K562 (cell line): Measurements from ENCODE around the gene PTBP3. TPM values are rescaled to one million over a fixed set of nuclear protein-coding genes. Genes with fewer than 3 reads are reported as not detected.

Source experiments
- BACH1 ChIP-seq: fragments of 200-800 bp; sonication (Bioruptor generic); IDR thresholded peaks from 2 replicates; pipeline ENCODE4 v1.6.1; 2016; ENCODE audit warnings: missing genetic modification characterization, missing compliant biosample characterization
- BDP1 ChIP-seq: IDR thresholded peaks from 3 replicates; pipeline ENCODE4 v1.6.1; 2011; ENCODE audit not compliant: insufficient read length, insufficient read depth
- BRD9 ChIP-seq: fragments of 450-650 bp; IDR thresholded peaks from 2 replicates; pipeline ENCODE4 v1.6.1; 2018; ENCODE audit warnings: low read depth; ENCODE audit not compliant: partially characterized antibody
- DPF2 ChIP-seq: fragments of 450-650 bp; IDR thresholded peaks from 2 replicates; pipeline ENCODE4 v1.6.1; 2016
- FOS ChIP-seq: IDR thresholded peaks from 3 replicates; pipeline ENCODE4 v1.6.1; 2011; ENCODE audit not compliant: insufficient read length; ENCODE audit errors: extremely low read depth
- FOXP1 ChIP-seq: sonication (generic); formaldehyde crosslinking; IDR thresholded peaks from 2 replicates; pipeline ENCODE4 v1.8.0; 2022; ENCODE audit warnings: mild to moderate bottlenecking, missing genetic modification reagents
- GABPB2 ChIP-seq: fragments of 250-450 bp; sonication (Bioruptor Pico); conservative IDR thresholded peaks from 2 replicates; pipeline ENCODE4 v1.5.1; 2021; ENCODE audit warnings: mild to moderate bottlenecking
- HNRNPL ChIP-seq: fragments of 200-400 bp; formaldehyde crosslinking; IDR thresholded peaks from 2 replicates; pipeline ENCODE4 v1.6.1; 2017; ENCODE audit warnings: low read depth, mild to moderate bottlenecking, low read length
- MYC ChIP-seq, 2 experiments: fragments of 250-450 bp in 1 of 2; sonication (Bioruptor Pico) in 1 of 2; IDR thresholded peaks; 2 replicates each; pipeline versions ENCODE4 v1.5.1 to v1.6.1; 2012 to 2021; ENCODE audit warnings: low read depth in 2 of 2, borderline replicate concordance in 1 of 2, improper control_type of control experiment in 1 of 2, low read length in 1 of 2, mild to moderate bottlenecking in 1 of 2, moderate library complexity in 1 of 2
- NUFIP1 ChIP-seq: fragments of 450-650 bp; IDR thresholded peaks from 2 replicates; pipeline ENCODE4 v1.6.1; 2018; ENCODE audit not compliant: partially characterized antibody
- PREB ChIP-seq: sonication (generic); formaldehyde crosslinking; IDR thresholded peaks from 2 replicates; pipeline ENCODE4 v1.8.1; 2023; ENCODE audit warnings: mild to moderate bottlenecking, missing genetic modification reagents
- PRMT5 ChIP-seq: sonication (generic); formaldehyde crosslinking; IDR thresholded peaks from 2 replicates; pipeline ENCODE4 v1.5.0; 2020; ENCODE audit warnings: missing genetic modification reagents
- RBM14 ChIP-seq: fragments of 200-400 bp; formaldehyde crosslinking; IDR thresholded peaks from 2 replicates; pipeline ENCODE4 v1.6.1; 2018; ENCODE audit warnings: low read depth, mild to moderate bottlenecking, low read length, moderate library complexity, borderline replicate concordance; ENCODE audit not compliant: insufficient read depth
- SMARCA4 ChIP-seq: fragments of 450-650 bp; IDR thresholded peaks from 2 replicates; pipeline ENCODE4 v1.6.1; 2016
- SRF ChIP-seq, 2 experiments: fragments of 250-450, 450-650 bp in 1 of 2; sonication (Bioruptor Pico) in 1 of 2; sonication (generic) in 1 of 2; formaldehyde crosslinking; IDR thresholded peaks; 2 replicates each; pipeline versions ENCODE4 v1.5.0 to v1.5.1; 2020 to 2022; ENCODE audit warnings: mild to moderate bottlenecking in 1 of 2, missing genetic modification reagents in 1 of 2
- SRSF9 ChIP-seq: fragments of 200-400 bp; formaldehyde crosslinking; IDR thresholded peaks from 2 replicates; pipeline ENCODE4 v1.6.1; 2017; ENCODE audit warnings: low read depth, low read length, borderline replicate concordance
- TCF3 ChIP-seq: sonication (generic); formaldehyde crosslinking; IDR thresholded peaks from 2 replicates; pipeline ENCODE4 v1.4.0; 2020; ENCODE audit warnings: mild to moderate bottlenecking, missing genetic modification reagents
- ZNF12 ChIP-seq: sonication (generic); formaldehyde crosslinking; IDR thresholded peaks from 2 replicates; pipeline ENCODE4 v1.4.0; 2020; ENCODE audit warnings: mild to moderate bottlenecking, missing genetic modification reagents
- ZNF239 ChIP-seq: fragments of 250-450 bp; sonication (Bioruptor Pico); IDR thresholded peaks from 2 replicates; pipeline ENCODE4 v1.4.0; 2020; ENCODE audit warnings: mild to moderate bottlenecking
- ZNF274 ChIP-seq: IDR thresholded peaks from 2 replicates; pipeline ENCODE4 v1.6.1; 2011; ENCODE audit warnings: low read depth, mild to moderate bottlenecking, low read length, moderate library complexity, borderline replicate concordance
- ZNF282 ChIP-seq: sonication (generic); formaldehyde crosslinking; IDR thresholded peaks from 2 replicates; pipeline ENCODE4 v1.8.1; 2023; ENCODE audit warnings: missing genetic modification reagents
- polyA plus RNA-seq, 8 experiments: library from polyadenylated mRNA; depleted of rRNA in 4 of 8; stranded (reverse) in 5 of 8; unstranded in 3 of 8; fragments of >200 nt; fragmentation: Nextera tagmentation in 2 of 8; fragmentation: Illumina TruSeq in 1 of 8; extraction: Ambion mirVana in 2 of 8; extraction: Trizol in 1 of 8; gene quantifications; 2 replicates each; pipeline versions ENCODE4 v1.2.1 to v1.2.3, GENCODE V29; 2011 to 2014; ENCODE audit warnings: inconsistent platforms in 1 of 8, missing spikeins in 1 of 8
- total RNA-seq, 7 experiments: library from RNA; depleted of rRNA in 6 of 7; stranded (reverse); fragments of >200 nt in 6 of 7; fragmentation: Illumina TruSeq in 2 of 7; extraction: Trizol in 2 of 7; gene quantifications; 2 replicates each; pipeline versions ENCODE4 v1.2.1 to v1.2.3, GENCODE V29; 2011 to 2021; ENCODE audit warnings: low replicate concordance in 1 of 7
- TF ChIP-seq, protein P1 (sequence below): fragments of 450-650 bp; IDR thresholded peaks from 2 replicates; pipeline ENCODE4 v1.6.1; 2016; ENCODE audit warnings: antibody characterized with exemption
- TF ChIP-seq, protein P2 (sequence below): fragments of 250-450 bp; sonication (Bioruptor Pico); IDR thresholded peaks from 2 replicates; pipeline ENCODE4 v1.8.0; 2022; ENCODE audit warnings: inconsistent platforms
- TF ChIP-seq, protein P3 (sequence below): fragments of 250-450 bp; sonication (Bioruptor Pico); IDR thresholded peaks from 2 replicates; pipeline ENCODE4 v1.8.0; 2022; ENCODE audit warnings: moderate library complexity, mild to moderate bottlenecking, inconsistent platforms

The PTBP3 gene
- total and polyA plus RNA-seq, 9 of the 15 experiments (the other 6 are each of a cell fraction or from before 2014, with no cell fraction given): 22.4 to 132 (median 68.0) TPM

GRCh38 chr9:112194969-112195431 lies 138.4 kb downstream of the PTBP3 start (continued):
- TF ChIP-seq, protein P1, sequence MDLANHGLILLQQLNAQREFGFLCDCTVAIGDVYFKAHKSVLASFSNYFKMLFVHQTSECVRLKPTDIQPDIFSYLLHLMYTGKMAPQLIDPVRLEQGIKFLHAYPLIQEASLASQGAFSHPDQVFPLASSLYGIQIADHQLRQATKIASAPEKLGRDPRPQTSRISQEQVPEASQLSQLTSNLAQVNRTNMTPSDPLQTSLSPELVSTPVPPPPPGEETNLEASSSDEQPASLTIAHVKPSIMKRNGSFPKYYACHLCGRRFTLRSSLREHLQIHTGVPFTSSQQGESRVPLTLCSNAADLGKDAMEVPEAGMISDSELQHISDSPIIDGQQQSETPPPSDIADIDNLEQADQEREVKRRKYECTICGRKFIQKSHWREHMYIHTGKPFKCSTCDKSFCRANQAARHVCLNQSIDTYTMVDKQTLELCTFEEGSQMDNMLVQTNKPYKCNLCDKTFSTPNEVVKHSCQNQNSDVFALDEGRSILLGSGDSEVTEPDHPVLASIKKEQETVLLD: no peak
- TF ChIP-seq ZNF239 (CRISPR knock-in tag): peak; percentile 61; the same call in 1 of the 2 replicates
- TF ChIP-seq, protein P2, sequence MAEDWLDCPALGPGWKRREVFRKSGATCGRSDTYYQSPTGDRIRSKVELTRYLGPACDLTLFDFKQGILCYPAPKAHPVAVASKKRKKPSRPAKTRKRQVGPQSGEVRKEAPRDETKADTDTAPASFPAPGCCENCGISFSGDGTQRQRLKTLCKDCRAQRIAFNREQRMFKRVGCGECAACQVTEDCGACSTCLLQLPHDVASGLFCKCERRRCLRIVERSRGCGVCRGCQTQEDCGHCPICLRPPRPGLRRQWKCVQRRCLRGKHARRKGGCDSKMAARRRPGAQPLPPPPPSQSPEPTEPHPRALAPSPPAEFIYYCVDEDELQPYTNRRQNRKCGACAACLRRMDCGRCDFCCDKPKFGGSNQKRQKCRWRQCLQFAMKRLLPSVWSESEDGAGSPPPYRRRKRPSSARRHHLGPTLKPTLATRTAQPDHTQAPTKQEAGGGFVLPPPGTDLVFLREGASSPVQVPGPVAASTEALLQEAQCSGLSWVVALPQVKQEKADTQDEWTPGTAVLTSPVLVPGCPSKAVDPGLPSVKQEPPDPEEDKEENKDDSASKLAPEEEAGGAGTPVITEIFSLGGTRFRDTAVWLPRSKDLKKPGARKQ (CRISPR knock-in tag): no peak
- no peak for TF ChIP-seq SRF (CRISPR knock-in tag; IDR thresholded peaks at IDR 0.05)
- no peak for TF ChIP-seq HNRNPL
- no peak for TF ChIP-seq GABPB2 (CRISPR knock-in tag)
- peak; percentile 47 for TF ChIP-seq BRD9
- TF ChIP-seq ZNF274: no peak
- TF ChIP-seq FOXP1: no peak
- no peak for TF ChIP-seq RBM14
- TF ChIP-seq SRSF9: no peak
- no peak for TF ChIP-seq PRMT5 (CRISPR knock-in tag)
- no peak for TF ChIP-seq PREB (CRISPR knock-in tag)
- peak; percentile 59 for TF ChIP-seq MYC (IDR thresholded peaks at IDR 0.05; ENCODE audit: low read depth, low read length)
- no peak; the same call in 1 of the 2 replicates for TF ChIP-seq MYC (CRISPR knock-in tag; IDR thresholded peaks at IDR 0.05; ENCODE audit: borderline replicate concordance, low read depth)
- no peak for TF ChIP-seq TCF3 (CRISPR knock-in tag)
- peak; percentile 41; the same call in 1 of the 2 replicates for TF ChIP-seq SMARCA4
- TF ChIP-seq BDP1: no peak
- no peak for TF ChIP-seq FOS
- no peak for TF ChIP-seq ZNF282 (CRISPR knock-in tag)
- peak; percentile 77 for TF ChIP-seq BACH1
- no peak for TF ChIP-seq NUFIP1
- TF ChIP-seq, protein P3, sequence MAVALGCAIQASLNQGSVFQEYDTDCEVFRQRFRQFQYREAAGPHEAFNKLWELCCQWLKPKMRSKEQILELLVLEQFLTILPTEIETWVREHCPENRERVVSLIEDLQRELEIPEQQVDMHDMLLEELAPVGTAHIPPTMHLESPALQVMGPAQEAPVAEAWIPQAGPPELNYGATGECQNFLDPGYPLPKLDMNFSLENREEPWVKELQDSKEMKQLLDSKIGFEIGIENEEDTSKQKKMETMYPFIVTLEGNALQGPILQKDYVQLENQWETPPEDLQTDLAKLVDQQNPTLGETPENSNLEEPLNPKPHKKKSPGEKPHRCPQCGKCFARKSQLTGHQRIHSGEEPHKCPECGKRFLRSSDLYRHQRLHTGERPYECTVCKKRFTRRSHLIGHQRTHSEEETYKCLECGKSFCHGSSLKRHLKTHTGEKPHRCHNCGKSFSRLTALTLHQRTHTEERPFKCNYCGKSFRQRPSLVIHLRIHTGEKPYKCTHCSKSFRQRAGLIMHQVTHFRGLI: 0 out of 2 replicates have a peak, but pooled peaks have one; percentile 48
- peak; percentile 50; the same call in 1 of the 2 replicates for TF ChIP-seq DPF2
- no peak for TF ChIP-seq ZNF12 (CRISPR knock-in tag)
